HG02840 (cell line): ENCODE data around the gene C15orf61.

Experiments
- ATAC-seq: cut with Tn5 transposase; IDR thresholded peaks from one replicate; pipeline ENCODE4 v1.9.1; 2021; ENCODE audit warnings: mild to moderate bottlenecking, moderate library complexity, moderate number of reproducible peaks; ENCODE audit not compliant: unreplicated experiment, low FRiP score

Gene C15orf61

DNA sequence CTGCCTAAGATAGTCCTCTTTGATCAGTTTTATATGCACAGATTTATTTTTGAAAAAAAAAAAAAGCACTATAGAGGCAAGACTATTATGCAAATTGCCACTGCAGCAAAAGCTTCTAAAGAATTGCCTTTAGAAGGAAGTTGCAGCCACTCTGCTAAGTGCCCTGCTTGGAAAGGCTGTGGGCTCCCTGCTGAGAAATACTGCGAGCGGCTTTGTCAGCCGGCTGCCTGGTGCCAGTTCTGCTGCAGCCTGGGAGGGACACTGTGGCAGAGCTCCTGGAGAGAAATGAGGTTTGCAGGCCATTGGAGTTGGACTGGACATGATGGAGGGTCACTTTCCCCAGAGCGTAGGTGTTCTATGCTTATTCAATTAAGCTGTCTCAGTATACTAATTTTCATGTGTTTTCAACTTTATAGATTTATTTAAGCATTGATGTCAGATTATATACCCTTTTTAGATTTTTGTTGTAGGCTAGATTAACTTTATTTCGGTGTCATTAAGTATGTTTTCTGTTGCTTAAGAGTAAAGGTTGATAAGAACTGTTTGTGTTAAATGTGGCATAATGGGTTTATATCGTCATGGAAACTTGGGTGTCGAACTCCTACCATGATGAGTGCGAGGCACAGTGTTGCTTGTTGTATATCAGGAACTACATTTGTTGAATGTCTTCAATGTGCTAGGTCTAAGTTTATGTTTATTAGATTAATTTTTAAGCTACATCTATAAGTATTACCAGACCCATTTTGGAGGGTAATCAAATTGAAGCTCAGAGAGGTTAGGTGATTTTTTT, 28.1 kb downstream of the C15orf61 start:
- ATAC-seq = no peak

DNA sequence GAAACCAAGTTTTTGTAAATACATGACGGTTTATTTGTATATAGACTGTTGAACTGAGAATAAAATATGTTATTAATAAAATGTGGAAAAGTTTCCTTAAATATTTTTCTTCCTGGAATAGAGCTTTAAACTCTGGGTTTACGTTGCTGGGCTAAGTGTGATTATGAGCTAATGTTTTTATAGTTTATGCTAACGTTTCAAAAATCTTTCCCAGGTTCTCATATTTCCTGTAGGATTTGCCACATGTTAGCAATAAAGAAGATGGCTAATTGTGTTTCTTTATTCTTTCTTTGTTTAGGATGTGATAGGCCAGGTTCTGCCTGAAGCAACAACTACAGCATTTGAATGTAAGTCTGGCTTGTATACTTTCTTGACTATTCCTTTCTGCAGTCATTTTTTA, 28.8 kb downstream of the C15orf61 start:
- no peak for ATAC-seq

- no peak for ATAC-seq
Measured at GRCh38 chr15:67550522-67550921, 29.6 kb downstream of the C15orf61 start.

DNA sequence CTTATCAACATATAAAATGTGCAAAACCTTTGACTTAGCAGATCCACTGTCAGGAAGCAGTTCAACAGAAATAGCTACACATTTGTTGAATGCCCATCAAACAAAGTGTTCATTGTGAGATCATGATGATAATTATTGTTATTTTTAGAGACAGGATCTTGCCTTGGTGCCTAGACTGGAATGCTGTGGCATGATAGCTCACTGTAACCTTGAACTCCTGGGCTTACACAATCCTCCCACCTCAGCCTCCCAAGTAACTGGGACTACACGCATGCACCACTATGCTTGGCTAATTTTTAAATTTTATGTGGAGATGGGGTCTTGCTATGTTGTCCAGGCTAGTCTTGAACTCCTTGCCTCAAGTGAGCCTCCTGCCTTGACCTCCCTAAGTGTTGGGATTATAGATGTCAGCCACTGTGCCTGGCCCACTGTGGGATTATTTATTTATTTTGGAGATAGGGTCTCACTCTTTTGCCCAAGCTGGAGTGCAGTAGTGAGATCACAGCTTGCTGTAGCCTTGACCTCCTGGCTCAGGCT, 30.3 kb downstream of the C15orf61 start:
- no peak for ATAC-seq

- ATAC-seq = no peak
Measured at GRCh38 chr15:67554580-67554979, 33.6 kb downstream of the C15orf61 start.

DNA sequence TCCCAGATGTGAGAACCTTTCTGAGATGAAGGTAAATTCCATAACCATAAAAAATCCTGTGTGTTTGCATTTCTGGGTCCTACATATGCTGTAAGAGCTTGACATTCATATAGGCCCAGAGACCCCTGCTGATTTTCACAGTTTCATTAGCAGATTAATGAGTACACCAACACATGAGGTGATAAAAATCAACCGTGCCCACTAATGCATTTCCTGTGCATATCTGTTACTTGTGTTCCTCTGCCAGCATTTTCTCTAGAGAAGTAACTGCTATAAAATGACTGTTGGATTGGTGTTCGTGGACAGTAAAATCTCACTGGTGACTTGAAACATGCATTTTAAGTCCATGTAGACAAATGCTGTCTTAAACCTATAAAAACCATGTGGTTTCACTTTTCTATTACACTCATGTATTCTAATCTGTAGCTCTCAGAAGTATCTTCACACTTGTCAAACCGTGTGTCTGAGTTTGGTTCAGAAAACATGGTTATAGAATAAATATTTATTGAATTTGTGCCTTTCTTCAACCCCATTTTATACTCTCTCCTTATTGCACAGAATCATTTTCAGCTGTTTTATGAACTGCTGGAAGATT, 36.1 kb downstream of the C15orf61 start:
- ATAC-seq = no peak

- ATAC-seq = no peak
Measured at GRCh38 chr15:67558502-67558901, 37.6 kb downstream of the C15orf61 start.

DNA sequence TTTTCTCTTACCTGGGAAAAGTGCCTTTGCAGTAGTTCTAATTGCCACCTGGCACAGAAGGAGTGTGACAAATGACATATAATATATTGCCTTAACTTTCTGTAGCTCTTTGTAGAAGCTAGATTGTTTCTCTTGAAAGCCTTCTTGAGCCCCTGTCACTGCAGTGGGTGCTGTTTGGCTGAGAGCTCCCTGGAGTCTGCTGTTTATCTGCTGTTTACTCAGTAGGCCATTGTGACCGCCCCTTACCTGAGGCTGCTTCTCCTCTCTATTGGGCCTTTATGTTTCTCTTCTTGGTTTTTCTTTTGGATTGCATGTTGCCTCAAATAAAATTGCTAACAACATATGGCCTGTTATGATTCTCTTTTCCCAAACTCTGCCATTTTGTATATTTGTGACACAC, 38.2 kb downstream of the C15orf61 start:
- ATAC-seq = no peak

GRCh38 chr15:67559576-67559975, 38.6 kb downstream of the C15orf61 start:
- no peak for ATAC-seq

DNA sequence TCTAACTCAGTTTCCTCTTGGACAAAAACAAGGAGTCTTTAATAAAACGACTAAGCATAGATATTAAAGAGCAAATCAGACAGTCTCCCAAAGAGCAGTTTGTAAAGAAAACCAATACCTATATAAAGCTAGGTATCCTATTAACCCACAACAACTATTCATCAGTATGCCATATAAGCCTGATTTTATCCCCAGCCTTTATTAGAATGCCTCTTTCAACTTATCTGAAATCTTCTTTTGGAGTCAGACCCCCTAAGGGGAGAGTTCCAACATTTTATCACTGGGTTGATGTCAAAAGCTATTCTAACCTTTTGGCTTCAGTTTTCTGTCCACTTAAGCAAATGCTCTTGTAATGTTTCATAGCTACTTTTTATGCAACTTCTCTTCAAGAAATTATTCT, 39.4 kb downstream of the C15orf61 start:
- ATAC-seq = no peak

GRCh38 chr15:67563092-67563491, 42.2 kb downstream of the C15orf61 start:
- no peak for ATAC-seq

GRCh38 chr15:67564021-67564967, 43.4 kb downstream of the C15orf61 start:
- peak; percentile 80 for ATAC-seq

- peak; percentile 22 for ATAC-seq
Measured at GRCh38 chr15:67564968-67565345, 44.0 kb downstream of the C15orf61 start.

GRCh38 chr15:67569668-67570067, 48.7 kb downstream of the C15orf61 start:
- no peak for ATAC-seq

DNA sequence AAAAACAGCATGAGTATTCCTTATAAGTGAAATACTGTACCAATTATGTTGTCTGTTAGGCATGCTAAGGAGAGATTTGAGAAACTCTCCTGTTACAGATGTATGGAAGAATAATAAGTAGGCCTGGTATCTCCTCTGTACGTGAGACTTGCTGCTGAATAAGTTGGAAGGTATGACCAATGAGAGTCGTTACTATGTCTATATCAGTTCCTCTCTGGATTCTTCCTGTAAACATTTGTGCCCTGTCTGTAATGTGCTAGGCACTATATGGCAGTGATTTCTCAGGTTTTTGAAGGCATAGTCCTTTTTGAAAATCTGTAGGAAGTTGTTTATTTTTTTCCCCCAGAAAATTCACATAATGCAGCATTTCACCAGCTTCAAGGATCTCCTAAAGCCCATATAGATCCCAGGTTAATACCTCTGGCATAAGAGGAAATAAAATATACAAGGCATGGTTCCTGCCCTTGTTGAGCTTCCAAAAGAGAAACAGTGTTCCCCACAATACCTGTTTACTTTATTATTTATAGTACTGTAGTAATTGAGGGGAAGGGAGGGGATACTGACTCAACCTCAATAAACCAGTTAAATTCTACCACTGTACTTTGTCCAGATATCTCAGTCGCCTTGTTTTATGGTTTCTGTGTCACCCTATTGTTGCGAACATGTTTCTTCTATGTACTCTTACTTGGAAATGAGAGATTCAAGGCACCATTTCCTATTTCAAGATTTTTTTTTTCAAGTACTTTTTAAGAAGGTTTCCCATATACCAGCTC, 50.1 kb downstream of the C15orf61 start:
- ATAC-seq = no peak

- ATAC-seq = no peak
Measured at GRCh38 chr15:67571648-67572415, 50.9 kb downstream of the C15orf61 start.

DNA sequence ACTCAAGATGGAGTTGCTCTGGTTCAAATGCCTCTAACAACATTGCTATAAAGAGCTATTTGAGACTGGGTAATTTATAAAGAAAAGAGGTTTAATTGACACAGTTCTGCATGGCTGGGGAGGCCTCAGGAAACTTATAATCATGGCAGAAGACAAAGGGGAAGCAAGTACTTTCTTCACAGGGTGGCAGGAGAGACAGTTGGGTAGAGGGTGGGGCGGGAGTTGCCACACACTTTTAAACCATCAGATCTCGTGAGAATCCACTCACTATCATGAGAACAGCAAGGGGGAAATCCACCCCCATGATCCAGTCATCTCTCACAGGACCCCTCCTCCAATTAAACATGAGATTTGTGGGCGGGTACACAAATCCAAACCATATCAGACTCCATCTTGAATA, 52.3 kb downstream of the C15orf61 start:
- no peak for ATAC-seq

DNA sequence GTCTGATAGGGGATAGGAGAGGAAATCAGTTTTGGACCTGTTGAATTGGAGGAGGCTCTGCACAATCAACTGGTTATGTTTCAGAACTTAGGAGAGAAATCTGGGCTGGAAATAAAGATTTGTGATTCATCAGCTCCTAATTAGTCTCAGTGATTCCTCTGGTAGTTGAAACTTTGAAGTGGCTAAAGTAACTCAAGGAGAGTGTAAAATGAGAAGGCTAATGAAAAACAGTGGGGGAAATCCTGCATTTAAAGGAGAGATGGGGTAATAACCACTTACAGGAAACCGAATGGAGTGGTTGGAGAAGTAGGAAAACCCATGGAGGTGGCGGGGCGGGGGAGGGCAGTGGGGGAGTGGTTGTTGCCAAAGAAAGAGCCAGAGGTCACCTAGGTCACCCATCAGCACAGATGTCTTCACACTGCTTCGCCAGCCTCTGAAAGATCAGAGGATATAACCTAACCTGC, 54.1 kb downstream of the C15orf61 start:
- ATAC-seq = no peak

DNA sequence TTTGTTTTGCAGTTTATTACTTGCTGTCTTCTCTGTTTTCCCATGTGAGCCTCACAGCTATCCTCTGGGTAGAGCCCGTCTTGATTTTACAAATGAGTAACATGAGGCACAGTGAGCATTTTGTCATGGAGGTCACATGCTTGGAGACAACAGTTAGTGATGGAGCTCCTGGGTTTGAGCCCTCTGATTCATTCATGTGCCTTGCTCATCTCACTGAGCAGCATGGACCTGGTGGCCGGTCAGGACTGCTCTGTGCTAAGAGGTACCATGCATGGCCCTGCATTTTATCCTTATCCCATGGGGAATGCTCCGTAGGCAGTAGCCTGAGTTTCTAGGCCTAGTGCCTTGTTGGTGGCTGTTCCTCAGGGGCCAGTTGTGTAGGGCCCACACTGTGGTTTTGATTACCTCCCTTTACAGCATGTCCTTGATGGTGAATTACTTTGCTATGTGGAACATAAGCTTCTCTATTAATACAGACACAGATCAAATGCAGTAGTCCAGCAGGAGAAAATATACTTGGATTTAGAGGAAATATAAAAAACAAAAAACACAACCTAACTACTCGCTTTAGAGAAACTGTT, 57.2 kb downstream of the C15orf61 start:
- no peak for ATAC-seq
